ENCODE measurements around the gene ZWINT.

The ZWINT gene

DNA sequence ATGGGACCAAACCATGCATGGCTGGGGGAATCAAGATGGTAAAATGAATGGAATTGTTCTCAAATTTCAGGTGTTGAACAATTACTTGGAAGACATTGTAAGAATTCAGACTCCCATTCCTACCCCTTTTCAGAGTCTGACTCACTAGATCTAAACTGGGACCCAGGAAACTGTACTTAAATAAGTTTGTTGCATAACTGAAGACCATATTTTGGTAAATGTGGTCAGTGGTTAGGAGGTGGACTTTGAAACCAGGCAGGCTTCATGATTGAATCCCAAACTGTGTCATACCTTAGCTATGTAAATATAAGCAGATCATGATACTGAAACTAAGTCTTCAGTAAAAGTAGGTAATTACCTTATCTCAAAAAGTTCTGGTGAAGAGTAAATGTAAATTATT lies 41.7 kb downstream of the ZWINT start:
- no peak overlapping the region for H3K27ac ChIP-seq
- TF ChIP-seq, protein P1, sequence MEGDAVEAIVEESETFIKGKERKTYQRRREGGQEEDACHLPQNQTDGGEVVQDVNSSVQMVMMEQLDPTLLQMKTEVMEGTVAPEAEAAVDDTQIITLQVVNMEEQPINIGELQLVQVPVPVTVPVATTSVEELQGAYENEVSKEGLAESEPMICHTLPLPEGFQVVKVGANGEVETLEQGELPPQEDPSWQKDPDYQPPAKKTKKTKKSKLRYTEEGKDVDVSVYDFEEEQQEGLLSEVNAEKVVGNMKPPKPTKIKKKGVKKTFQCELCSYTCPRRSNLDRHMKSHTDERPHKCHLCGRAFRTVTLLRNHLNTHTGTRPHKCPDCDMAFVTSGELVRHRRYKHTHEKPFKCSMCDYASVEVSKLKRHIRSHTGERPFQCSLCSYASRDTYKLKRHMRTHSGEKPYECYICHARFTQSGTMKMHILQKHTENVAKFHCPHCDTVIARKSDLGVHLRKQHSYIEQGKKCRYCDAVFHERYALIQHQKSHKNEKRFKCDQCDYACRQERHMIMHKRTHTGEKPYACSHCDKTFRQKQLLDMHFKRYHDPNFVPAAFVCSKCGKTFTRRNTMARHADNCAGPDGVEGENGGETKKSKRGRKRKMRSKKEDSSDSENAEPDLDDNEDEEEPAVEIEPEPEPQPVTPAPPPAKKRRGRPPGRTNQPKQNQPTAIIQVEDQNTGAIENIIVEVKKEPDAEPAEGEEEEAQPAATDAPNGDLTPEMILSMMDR (conservative IDR thresholded peaks at IDR 0.05) = no peak

DNA sequence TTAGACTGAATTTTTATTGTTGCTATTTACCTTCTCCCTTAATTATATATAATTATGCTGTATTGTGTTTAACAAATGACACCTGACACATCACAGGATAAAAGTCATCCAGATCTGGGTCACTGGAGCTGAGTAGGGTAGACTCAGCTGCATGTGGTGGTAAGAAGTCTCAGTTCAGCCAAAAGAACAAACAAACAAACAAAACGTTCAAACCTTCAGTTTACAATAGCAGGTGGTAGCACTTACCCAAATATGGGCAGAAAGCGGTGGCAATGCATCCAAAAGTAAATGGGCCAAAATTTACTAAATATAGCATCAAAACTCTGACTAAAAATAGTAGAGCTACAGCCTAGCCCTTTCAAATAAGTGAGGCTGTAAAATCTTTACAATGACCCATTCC lies 42.2 kb downstream of the ZWINT start:
- TF ChIP-seq, protein P1 (conservative IDR thresholded peaks at IDR 0.05) = no peak
- no peak overlapping the region for H3K27ac ChIP-seq

DNA sequence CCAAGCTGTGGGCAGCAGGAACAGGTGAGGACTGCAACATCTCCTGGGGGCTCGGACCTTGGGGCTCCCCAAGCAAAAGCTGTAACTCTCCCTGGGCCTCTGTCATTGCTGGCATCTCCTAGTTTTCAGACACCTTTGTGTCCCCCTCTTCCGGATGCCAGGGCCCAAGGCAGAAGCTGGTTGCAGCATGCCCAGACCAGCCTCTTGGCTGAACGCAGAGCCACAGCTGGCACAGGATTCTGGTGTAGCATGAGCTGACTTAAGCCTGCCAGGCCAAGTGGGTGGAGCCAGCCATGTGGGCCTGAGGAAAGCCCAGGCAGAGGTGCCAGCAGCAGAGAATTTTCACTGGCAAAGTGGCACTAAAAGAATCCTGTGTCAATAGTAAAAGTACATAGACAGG lies 43.5 kb downstream of the ZWINT start:
- H3K27ac ChIP-seq = no peak overlapping the region
- TF ChIP-seq, protein P1 (conservative IDR thresholded peaks at IDR 0.05) = no peak

DNA sequence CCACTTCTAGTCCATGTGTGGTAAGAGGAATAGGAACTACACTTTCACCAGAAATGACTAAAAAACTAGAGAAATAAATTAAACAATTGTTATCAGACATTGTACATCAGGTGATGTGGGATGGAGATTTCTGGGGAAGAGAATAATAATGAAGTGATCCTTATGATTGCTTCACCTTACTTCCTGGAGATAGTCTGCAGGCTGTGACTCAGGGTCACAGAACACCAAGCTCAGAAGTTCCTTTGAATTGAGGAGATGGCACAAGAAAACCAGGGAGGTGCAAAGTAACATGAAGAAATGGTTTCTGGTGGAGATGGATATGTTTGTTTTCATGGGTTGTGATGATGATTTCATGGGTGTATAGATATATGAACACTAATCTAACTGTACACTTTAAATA lies 44.5 kb downstream of the ZWINT start:
- TF ChIP-seq, protein P1 (conservative IDR thresholded peaks at IDR 0.05) = no peak

More for the DNA sequence above, 44.5 kb downstream of the ZWINT start:
- H3K27ac ChIP-seq = no peak overlapping the region
